Ammon's horn (tissue), 1 donor: Measurements from ENCODE around the gene CLEC1A.
"Not testable (repeated sequence)": the region's sequence is repeated elsewhere in the genome, so short reads cannot be mapped to it uniquely, and the experiment has no call there.

Experiments
- DNase-seq: peaks from one replicate; pipeline ENCODE4 v3.0.0-alpha.2; 2016; ENCODE audit warnings: low spot score

CLEC1A gene

GRCh38 chr12:10042167-10042566 lies 56.6 kb downstream of the CLEC1A start:
- DNase-seq, result no peak

GRCh38 chr12:10033783-10034545 lies 64.8 kb downstream of the CLEC1A start:
- no peak for DNase-seq

GRCh38 chr12:10031771-10032175 lies 67.0 kb downstream of the CLEC1A start:
- DNase-seq, result no peak

GRCh38 chr12:10031321-10031720 lies 67.5 kb downstream of the CLEC1A start:
- DNase-seq, result no peak

- no peak for DNase-seq
Observed at GRCh38 chr12:10030446-10030845, 68.3 kb downstream of the CLEC1A start, which contains the start of gene CLEC9A. Gene CLEC9A (plus strand): TSS chr12:10030682. CDS start chr12:10052688, 22,006 bp downstream.

GRCh38 chr12:10027721-10028120 lies 71.1 kb downstream of the CLEC1A start:
- no peak for DNase-seq

GRCh38 chr12:10027311-10027710 lies 71.5 kb downstream of the CLEC1A start:
- DNase-seq, result no peak

- DNase-seq, result not testable (repeated sequence)
Observed at GRCh38 chr12:10026666-10027065, 72.1 kb downstream of the CLEC1A start.

GRCh38 chr12:10025236-10025635 lies 73.5 kb downstream of the CLEC1A start:
- DNase-seq, result no peak

GRCh38 chr12:10021342-10021741 lies 77.4 kb downstream of the CLEC1A start:
- no peak for DNase-seq
